ENCODE results near the gene MFAP1. TPM values are rescaled to one million over a fixed set of nuclear protein-coding genes. Genes with fewer than 3 reads are reported as not detected.

The MFAP1 gene, protein sequence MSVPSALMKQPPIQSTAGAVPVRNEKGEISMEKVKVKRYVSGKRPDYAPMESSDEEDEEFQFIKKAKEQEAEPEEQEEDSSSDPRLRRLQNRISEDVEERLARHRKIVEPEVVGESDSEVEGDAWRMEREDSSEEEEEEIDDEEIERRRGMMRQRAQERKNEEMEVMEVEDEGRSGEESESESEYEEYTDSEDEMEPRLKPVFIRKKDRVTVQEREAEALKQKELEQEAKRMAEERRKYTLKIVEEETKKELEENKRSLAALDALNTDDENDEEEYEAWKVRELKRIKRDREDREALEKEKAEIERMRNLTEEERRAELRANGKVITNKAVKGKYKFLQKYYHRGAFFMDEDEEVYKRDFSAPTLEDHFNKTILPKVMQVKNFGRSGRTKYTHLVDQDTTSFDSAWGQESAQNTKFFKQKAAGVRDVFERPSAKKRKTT
- total RNA-seq, result 24.9 and 31.7 TPM in 2 replicates

DNA sequence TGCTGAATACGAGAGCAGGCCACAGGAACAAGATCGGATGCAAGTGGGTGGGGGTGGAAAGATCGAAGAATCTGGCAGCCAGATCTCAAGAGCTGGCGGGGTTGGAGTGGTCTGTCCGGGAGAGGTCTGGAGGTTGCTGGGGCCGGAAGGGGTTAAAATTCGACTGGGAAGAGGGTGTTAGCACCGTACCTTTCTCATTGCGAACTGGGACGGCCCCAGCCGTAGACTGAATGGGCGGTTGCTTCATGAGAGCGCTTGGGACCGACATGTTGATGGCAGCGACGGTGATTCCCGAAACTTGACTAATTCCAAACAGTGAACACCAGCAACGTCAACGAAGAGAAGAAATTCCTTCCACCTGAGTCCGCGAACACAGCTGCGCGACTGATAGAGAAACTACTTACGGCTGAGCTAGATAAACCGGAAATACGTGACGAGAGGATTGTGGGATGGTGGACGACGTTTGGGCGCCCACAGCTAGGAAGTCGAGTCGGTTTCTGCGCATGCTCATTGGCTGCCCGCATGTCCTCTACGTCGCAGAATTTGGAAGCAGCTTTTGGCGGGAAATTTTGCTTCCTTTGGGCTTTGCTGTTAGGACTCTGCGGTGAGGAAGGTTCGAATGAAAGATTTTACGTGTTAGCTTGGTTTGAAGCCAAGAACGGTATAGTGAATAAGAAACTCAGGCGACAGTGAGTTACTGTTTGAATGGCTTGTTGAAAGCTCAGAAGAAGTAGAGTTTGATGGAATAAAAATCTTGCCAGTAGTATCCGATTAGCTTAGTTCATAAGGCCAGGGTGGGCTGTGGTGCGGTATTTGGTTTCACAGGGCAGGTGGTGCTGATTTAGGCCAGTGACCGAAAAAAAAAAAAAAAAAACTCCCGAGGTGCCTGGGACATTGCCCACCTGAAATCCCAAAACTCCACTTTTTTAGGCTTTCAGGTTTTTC lies at the start of gene MFAP1:
TSS of gene MFAP1 (minus strand) at position 389 of the 945 bp plus-strand sequence. CDS start at position 268, 121 bp downstream.

DNA sequence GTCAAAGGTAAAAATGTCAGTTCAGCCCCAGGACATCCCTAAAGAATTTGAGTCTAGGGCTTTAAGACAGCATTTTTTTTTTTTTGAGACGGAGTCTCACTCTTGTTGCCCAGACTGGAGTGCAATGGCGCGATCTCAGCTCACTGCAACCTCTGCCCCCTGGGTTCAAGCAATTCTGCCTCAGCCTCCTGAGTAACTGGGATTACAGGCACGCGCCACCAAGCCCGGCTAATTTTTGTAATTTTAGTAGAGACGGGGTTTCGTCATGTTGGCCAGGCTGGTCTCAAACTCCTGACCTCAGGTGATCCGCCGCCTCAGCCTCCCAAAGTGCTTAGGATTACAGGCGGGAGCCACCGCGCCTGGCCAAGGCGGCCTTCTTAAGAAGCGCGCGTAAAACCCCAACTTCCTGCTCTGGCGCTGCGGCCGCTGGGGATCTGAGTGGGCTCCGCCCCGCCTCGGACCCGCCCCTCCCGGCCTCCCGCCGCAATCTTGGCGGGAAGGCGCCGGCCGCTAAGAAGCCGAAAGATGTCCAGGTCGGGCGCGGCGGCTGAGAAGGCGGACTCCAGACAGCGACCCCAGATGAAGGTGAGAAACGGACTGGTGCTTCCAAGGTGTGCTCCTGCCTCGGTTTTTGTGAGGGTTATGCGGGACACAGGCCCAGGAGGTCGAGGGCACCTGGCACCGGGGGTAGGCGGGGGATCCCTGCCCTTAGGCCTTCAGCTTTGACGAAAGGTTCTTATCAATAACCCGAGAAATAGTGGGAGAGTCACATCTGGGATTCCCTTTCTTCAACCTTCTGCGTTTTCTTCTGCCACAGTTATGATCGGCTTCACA lies 2.2 kb upstream of the MFAP1 start, which contains the start of gene WDR76:
TSS of gene WDR76 (plus strand) at position 495 of the 834 bp plus-strand sequence. CDS start at position 526, 31 bp downstream.

DNA sequence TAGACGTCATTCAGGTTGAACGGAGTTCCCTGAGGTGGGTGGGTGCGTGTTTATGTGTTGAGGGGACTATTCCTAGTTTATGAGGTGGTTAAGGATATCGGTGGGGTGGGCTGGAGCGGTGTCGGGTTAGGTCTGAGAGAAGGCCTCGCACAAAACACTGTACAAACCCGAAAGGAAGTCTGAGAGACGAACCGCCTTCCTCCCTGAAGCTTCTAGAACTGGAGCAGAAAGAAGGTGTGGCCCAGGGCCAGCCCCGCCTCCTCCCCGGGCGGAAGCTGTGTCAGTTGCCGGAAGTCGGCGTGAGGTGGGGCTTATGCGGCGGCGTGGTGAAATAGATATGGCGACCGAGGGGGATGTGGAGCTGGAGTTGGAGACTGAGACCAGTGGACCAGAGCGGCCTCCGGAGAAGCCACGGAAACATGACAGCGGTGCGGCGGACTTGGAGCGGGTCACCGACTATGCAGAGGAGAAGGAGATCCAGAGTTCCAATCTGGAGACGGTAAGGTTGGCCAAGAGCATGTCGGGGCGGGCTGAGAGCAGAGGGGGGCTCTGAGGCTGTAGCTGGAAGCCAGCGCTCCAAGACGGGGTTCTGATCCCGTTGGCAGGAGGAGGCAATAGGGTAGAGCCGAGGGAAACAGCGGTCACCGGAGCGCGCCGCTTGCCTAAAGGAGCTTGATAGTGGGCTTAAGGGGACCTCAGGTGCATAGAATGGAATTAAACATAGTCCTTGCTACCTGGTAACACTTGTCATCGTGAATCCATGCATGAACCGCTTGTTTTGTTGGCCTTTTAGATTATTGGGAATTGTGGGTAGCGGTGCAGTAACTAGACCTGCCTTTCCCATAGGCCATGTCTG lies 24.0 kb downstream of the MFAP1 start, which contains the start of gene HYPK:
TSS of gene HYPK (plus strand) at position 314 of the 856 bp plus-strand sequence. CDS start at position 338, 24 bp downstream.

DNA sequence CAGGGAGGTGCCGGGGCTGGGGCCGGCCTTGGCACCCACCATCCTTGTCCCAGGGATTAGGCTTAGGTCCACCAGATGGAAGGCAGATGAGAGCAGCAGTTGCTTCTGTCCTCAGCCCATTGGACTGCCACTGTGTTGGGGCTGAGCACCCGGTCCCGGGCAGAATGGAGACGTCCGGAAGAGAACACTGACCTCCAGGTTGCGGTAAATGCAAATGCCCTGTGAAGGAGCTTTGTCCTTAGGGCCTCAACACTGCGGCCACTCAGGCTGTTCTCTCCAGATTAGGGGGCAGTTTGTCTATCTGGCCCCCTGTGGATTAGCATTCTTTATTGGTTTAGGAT lies 24.6 kb downstream of the MFAP1 start, which contains the start of gene SERINC4:
TSS of gene SERINC4 (minus strand) at position 276 of the 341 bp plus-strand sequence. CDS start at position 42, 234 bp downstream.

DNA sequence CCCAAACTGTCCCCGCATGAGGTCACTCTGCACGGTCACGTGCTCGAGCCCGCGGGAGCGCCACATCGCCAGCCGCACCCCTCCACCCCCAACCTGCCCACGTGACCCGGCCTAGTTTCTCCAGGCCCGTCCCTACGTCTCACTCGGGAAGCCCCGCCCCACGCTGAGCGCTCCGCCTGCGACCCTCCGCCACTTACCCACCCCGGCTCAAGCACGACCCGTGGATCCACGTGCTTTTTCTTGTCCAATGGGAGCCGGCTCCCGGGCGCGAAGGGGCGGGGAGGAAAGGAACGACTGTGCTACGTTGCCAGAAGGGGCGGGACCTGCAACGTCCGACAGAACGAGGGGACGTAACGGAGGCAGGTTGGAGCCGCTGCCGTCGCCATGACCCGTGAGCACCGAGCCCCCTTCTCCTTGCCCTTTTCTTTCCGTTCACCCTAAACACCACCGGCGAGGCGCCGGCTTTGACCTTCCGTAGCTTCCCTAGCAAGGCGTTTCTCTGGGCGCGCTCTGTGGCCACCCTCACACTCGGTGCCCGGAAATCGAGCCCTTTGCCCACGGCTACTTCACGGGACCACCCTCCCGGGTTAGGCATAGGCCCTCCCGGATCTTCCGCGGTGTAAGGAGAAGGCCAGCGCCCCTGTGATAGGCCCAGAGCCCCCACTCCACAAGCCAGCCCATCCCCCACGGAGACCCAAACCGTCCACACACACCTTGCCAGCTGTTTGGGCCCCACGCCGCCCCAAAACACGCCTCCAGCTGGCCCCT lies 32.3 kb downstream of the MFAP1 start, which contains the start of gene SERF2:
TSS of gene SERF2 (plus strand) at position 328 of the 768 bp plus-strand sequence. CDS start at position 385, 57 bp downstream.

DNA sequence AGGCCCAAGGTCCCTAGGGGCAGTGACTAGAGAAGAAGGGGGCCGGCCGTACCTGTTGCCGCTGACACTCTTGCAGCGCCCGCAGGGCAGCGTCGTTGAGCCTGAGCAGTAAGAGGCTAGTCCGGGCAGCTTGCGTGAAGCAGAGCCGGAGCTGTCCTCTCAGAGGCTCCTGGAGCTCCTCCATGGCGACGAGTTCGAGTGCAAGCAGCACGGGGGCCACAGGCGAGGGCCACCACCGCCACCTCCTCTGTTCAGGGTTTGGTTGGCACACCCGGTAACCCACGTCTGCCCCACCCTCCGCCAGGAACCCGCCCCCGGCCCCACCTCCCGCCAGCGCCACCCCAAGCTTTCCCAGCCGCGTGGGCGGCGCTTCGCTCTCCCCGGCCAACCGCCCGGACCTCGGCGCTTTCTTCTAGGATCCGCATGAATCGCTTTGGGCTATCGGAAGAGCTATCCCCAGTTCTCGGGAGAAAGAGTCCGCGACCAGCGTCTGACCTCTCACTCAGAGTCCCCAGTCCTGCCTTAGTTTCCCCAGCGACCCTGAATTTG lies 47.7 kb downstream of the MFAP1 start, which contains the start of gene ELL3:
TSS of gene ELL3 (minus strand) at position 249 of the 549 bp plus-strand sequence. CDS start at position 184, 65 bp downstream.

Other genes starting within 250 kb of the MFAP1 start
- 8.7 and 14.7 TPM in 2 replicates for gene PPIP5K1, start 234.5 kb downstream of the MFAP1 start, total RNA-seq
- not detected in 2 replicates for gene CKMT1B, start 230.7 kb downstream of the MFAP1 start, total RNA-seq
- gene STRC, start 205.9 kb downstream of the MFAP1 start, total RNA-seq, result not detected in 2 replicates
- gene CATSPER2, start 175.8 kb downstream of the MFAP1 start, total RNA-seq, result 0.37 and 0.43 TPM in 2 replicates
- gene CKMT1A, start 130.8 kb downstream of the MFAP1 start, total RNA-seq, result 0.18 TPM in 1 of 2 replicates, not detected in the other
- gene PDIA3, start 78.3 kb downstream of the MFAP1 start, total RNA-seq, result 135 and 192 TPM in 2 replicates
- 3.9 and 6.8 TPM in 2 replicates for gene ELL3, start 47.7 kb downstream of the MFAP1 start, total RNA-seq
- gene SERF2, start 32.4 kb downstream of the MFAP1 start, total RNA-seq, result 448 and 573 TPM in 2 replicates
- 0.09 TPM in 1 of 2 replicates, not detected in the other for gene SERINC4, start 24.5 kb downstream of the MFAP1 start, total RNA-seq
- 8.5 and 10.3 TPM in 2 replicates for gene HYPK, start 24.1 kb downstream of the MFAP1 start, total RNA-seq
- 2.7 and 2.8 TPM in 2 replicates for gene WDR76, start 2.3 kb upstream of the MFAP1 start, total RNA-seq